ENCODE data around the gene TMEM207.

Gene TMEM207

GRCh38 chr3:190443257-190443656, 6.4 kb downstream of the TMEM207 start:
- DNase-seq: no peak

- no peak for DNase-seq
These were observed 7.5 kb downstream of the TMEM207 start for GRCh38 chr3:190442240-190442639.

GRCh38 chr3:190436331-190436730, 13.4 kb downstream of the TMEM207 start:
- DNase-seq: no peak

- DNase-seq: no peak
These were observed 14.1 kb downstream of the TMEM207 start for GRCh38 chr3:190435618-190436017.

- DNase-seq: no peak
These were observed 16.1 kb downstream of the TMEM207 start for GRCh38 chr3:190433626-190434025.

- DNase-seq: no peak
These were observed 17.5 kb downstream of the TMEM207 start for GRCh38 chr3:190432216-190432615.

- DNase-seq: no peak
These were observed 18.8 kb downstream of the TMEM207 start for GRCh38 chr3:190430906-190431305.

GRCh38 chr3:190429681-190430080, 20.0 kb downstream of the TMEM207 start:
- no peak for DNase-seq

- no peak for DNase-seq
These were observed 22.7 kb downstream of the TMEM207 start for GRCh38 chr3:190426806-190427507.

- DNase-seq: no peak
These were observed 23.9 kb downstream of the TMEM207 start for GRCh38 chr3:190425833-190426232.

- DNase-seq: peak; percentile 26
These were observed 24.9 kb downstream of the TMEM207 start for GRCh38 chr3:190424478-190425439.

- DNase-seq: no peak
These were observed 25.6 kb downstream of the TMEM207 start for GRCh38 chr3:190424108-190424477.

GRCh38 chr3:190414297-190414696, 35.4 kb downstream of the TMEM207 start:
- DNase-seq: no peak

GRCh38 chr3:190404715-190405114, 45.0 kb downstream of the TMEM207 start:
- no peak for DNase-seq

GRCh38 chr3:190401963-190402362, 47.7 kb downstream of the TMEM207 start:
- DNase-seq: no peak

GRCh38 chr3:190399677-190400076, 50.0 kb downstream of the TMEM207 start:
- no peak for DNase-seq

GRCh38 chr3:190397889-190398288, 51.8 kb downstream of the TMEM207 start:
- DNase-seq: no peak

- no peak for DNase-seq
These were observed 53.7 kb downstream of the TMEM207 start for GRCh38 chr3:190396001-190396400.

GRCh38 chr3:190388703-190389102, 61.0 kb downstream of the TMEM207 start:
- DNase-seq: no peak

GRCh38 chr3:190387578-190388213, 62.0 kb downstream of the TMEM207 start, which contains the start of gene CLDN16:
Gene CLDN16 (plus strand): TSS chr3:190388163. CDS start chr3:190388330, 167 bp downstream.
- DNase-seq: no peak

- no peak for DNase-seq
These were observed 63.7 kb downstream of the TMEM207 start for GRCh38 chr3:190385731-190386688.

GRCh38 chr3:190384309-190384756, 65.4 kb downstream of the TMEM207 start:
- no peak for DNase-seq

All from activated T-cell treated with anti-CD3 and anti-CD28 coated beads, Interleukin-2, amount 50 U/mL, for 1 hour (primary cell).